ENCODE results near the gene CDC42EP1.
"Not testable (repeated sequence)": the region's sequence is repeated elsewhere in the genome, so short reads cannot be mapped to it uniquely, and the experiment has no call there.

The CDC42EP1 gene

GRCh38 chr22:37534445-37534844 is 25.8 kb upstream of the CDC42EP1 start:
- DNase-seq (ENCODE audit: low read depth) = no peak

- no peak for DNase-seq (ENCODE audit: low read depth)
Measured at GRCh38 chr22:37535159-37535558, 25.1 kb upstream of the CDC42EP1 start.

- peak; percentile 86 for DNase-seq (ENCODE audit: low read depth)
Measured at GRCh38 chr22:37538590-37539357, 21.5 kb upstream of the CDC42EP1 start.

- DNase-seq (ENCODE audit: low read depth) = not testable (repeated sequence)
Measured at GRCh38 chr22:37539790-37540189, 20.5 kb upstream of the CDC42EP1 start.

GRCh38 chr22:37542416-37542815 is 17.9 kb upstream of the CDC42EP1 start:
- not testable (repeated sequence) for DNase-seq (ENCODE audit: low read depth)

GRCh38 chr22:37542959-37543358 is 17.3 kb upstream of the CDC42EP1 start:
- DNase-seq (ENCODE audit: low read depth) = no peak

- no peak for DNase-seq (ENCODE audit: low read depth)
Measured at GRCh38 chr22:37544955-37545702, 15.2 kb upstream of the CDC42EP1 start.

GRCh38 chr22:37545703-37546436 is 14.4 kb upstream of the CDC42EP1 start:
- DNase-seq (ENCODE audit: low read depth) = peak; percentile 95

- DNase-seq (ENCODE audit: low read depth) = no peak
Measured at GRCh38 chr22:37546437-37547250, 13.6 kb upstream of the CDC42EP1 start.

GRCh38 chr22:37547251-37547741 is 13.0 kb upstream of the CDC42EP1 start:
- no peak for DNase-seq (ENCODE audit: low read depth)

GRCh38 chr22:37549704-37550059 is 10.6 kb upstream of the CDC42EP1 start:
- no peak for DNase-seq (ENCODE audit: low read depth)

GRCh38 chr22:37550921-37551320 is 9.4 kb upstream of the CDC42EP1 start:
- not testable (repeated sequence) for DNase-seq (ENCODE audit: low read depth)

- no peak for DNase-seq (ENCODE audit: low read depth)
Measured at GRCh38 chr22:37551981-37552380, 8.3 kb upstream of the CDC42EP1 start.

- DNase-seq (ENCODE audit: low read depth) = no peak
Measured at GRCh38 chr22:37552524-37553163, 7.6 kb upstream of the CDC42EP1 start.

- DNase-seq (ENCODE audit: low read depth) = no peak
Measured at GRCh38 chr22:37553725-37554124, 6.6 kb upstream of the CDC42EP1 start.

- no peak for DNase-seq (ENCODE audit: low read depth)
Measured at GRCh38 chr22:37555029-37555428, 5.3 kb upstream of the CDC42EP1 start.

GRCh38 chr22:37556710-37557109 is 3.6 kb upstream of the CDC42EP1 start:
- no peak for DNase-seq (ENCODE audit: low read depth)

- no peak for DNase-seq (ENCODE audit: low read depth)
Measured at GRCh38 chr22:37557321-37558001, 2.8 kb upstream of the CDC42EP1 start.

GRCh38 chr22:37558815-37559214 is 1.5 kb upstream of the CDC42EP1 start:
- no peak for DNase-seq (ENCODE audit: low read depth)

GRCh38 chr22:37559521-37559900 is 769 bp upstream of the CDC42EP1 start:
- no peak for DNase-seq (ENCODE audit: low read depth)

All from stromal cell of bone marrow (primary cell).